ENCODE measurements around the gene F13A1. TPM values are rescaled to one million over a fixed set of nuclear protein-coding genes. Genes with fewer than 3 reads are reported as not detected.

F13A1 gene
- total and polyA plus RNA-seq, 2 of the 8 experiments (the other 6 are each of a cell fraction or from before 2014, with no cell fraction given) = 0.57 to 1.5 TPM

- TF ChIP-seq USF2 (IDR thresholded peaks at IDR 0.05; ENCODE audit: low read length) (no peak), SP2 (IDR thresholded peaks at IDR 0.05; ENCODE audit: low read length) (no peak)
These were observed 44.8 kb upstream of the F13A1 start (continued) for GRCh38 chr6:6365242-6365641.

Measured in H1 (cell line).